PFSK-1 (cell line): ENCODE measurements around the gene PTGR3.

Source experiments
- POLR2AphosphoS5 ChIP-seq: IDR thresholded peaks from 2 replicates; pipeline ENCODE4 v1.6.1; 2012; ENCODE audit warnings: low read depth, mild to moderate bottlenecking, control low read depth, low read length, moderate library complexity
- TAF1 ChIP-seq: IDR thresholded peaks from 2 replicates; pipeline ENCODE4 v1.6.1; 2012; ENCODE audit warnings: low read length, control low read depth, borderline replicate concordance; ENCODE audit not compliant: insufficient read depth
- TF ChIP-seq, protein P1 (sequence below), 2 experiments: IDR thresholded peaks; 2 replicates each; pipeline versions ENCODE4 v1.6.1 to v1.8.0; 2011 to 2012; ENCODE audit warnings: low read depth in 2 of 2, low read length in 2 of 2, control low read depth in 1 of 2, inconsistent platforms in 1 of 2, mild to moderate bottlenecking in 1 of 2, moderate library complexity in 1 of 2; ENCODE audit not compliant: insufficient read depth in 1 of 2

DNA sequence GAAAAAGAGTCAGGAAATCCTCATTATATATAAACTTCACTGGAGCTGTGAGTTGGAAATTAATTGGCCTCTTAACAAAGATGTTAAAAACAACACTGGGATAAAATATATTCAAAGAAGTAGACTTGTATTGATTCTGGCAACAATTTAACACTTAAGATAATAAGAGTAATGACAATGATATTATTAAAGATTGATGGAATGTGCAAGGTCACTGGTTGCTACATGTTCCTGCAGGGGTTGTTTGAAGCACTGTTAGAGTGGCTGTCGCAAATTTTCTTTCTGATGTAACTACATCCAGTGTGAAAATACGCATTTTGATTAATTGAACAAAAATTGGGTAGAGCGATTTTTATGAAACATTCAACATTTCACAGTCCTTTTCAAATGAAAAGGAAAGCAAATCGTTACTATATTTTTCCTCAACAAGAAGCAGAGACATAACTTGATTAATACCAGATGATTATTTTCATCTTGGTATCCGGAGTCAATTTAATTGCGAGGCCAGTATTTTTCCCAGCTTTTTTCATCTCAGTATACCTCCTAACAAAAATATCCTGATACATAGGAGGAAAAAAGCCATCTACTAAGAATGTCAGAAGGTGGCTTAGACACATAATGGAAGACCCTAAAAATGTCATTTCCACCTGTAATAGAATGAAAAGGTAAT, 6.1 kb downstream of the PTGR3 start:
- TF ChIP-seq TAF1 (no peak), POLR2AphosphoS5 (no peak)
- TF ChIP-seq, protein P1, sequence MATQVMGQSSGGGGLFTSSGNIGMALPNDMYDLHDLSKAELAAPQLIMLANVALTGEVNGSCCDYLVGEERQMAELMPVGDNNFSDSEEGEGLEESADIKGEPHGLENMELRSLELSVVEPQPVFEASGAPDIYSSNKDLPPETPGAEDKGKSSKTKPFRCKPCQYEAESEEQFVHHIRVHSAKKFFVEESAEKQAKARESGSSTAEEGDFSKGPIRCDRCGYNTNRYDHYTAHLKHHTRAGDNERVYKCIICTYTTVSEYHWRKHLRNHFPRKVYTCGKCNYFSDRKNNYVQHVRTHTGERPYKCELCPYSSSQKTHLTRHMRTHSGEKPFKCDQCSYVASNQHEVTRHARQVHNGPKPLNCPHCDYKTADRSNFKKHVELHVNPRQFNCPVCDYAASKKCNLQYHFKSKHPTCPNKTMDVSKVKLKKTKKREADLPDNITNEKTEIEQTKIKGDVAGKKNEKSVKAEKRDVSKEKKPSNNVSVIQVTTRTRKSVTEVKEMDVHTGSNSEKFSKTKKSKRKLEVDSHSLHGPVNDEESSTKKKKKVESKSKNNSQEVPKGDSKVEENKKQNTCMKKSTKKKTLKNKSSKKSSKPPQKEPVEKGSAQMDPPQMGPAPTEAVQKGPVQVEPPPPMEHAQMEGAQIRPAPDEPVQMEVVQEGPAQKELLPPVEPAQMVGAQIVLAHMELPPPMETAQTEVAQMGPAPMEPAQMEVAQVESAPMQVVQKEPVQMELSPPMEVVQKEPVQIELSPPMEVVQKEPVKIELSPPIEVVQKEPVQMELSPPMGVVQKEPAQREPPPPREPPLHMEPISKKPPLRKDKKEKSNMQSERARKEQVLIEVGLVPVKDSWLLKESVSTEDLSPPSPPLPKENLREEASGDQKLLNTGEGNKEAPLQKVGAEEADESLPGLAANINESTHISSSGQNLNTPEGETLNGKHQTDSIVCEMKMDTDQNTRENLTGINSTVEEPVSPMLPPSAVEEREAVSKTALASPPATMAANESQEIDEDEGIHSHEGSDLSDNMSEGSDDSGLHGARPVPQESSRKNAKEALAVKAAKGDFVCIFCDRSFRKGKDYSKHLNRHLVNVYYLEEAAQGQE (IDR thresholded peaks at IDR 0.05; ENCODE audit: insufficient read depth in 1 of 2, low read depth in 2 of 2, low read length in 2 of 2): no peak
